Pancreas (tissue), 10 donors: ENCODE measurements around the gene CEBPZ. TPM values are rescaled to one million over a fixed set of nuclear protein-coding genes. Genes with fewer than 3 reads are reported as not detected.

ENCODE experiments used
- ATAC-seq, 4 donors: fragments of 200-7000 bp; cut with Tn5 transposase; one replicate each; pipeline versions ENCODE4 v1.8.0 to v1.9.1; 2020; ENCODE audit warnings: mild to moderate bottlenecking in 4 of 4, moderate library complexity in 4 of 4
- DNase-seq, 6 donors: peaks; one replicate each; pipeline ENCODE4 v3.0.0-alpha.2; 2020
- FAIRE-seq: peaks from 2 replicates; lab custom pipeline; 2012; peaks lifted over from hg19 to GRCh38; lab: Jason Lieb, UNC
- H3K27ac ChIP-seq, 4 donors: fragments of 200-600 bp; sonication (generic); 1 replicate in 3 of 4; 2 replicates in 1 of 4; pipeline versions ENCODE4 v1.5.0 to v1.8.0; 2020
- H3K27me3 ChIP-seq, 4 donors: fragments of 200-600 bp; one replicate each; pipeline ENCODE4 v1.8.0; 2021
- H3K36me3 ChIP-seq, 3 donors: fragments of 200-600 bp; sonication (generic) in 1 of 3; one replicate each; pipeline versions ENCODE4 v1.5.0 to v1.8.0; 2020 to 2021
- H3K4me1 ChIP-seq, 3 donors: fragments of 200-600 bp; one replicate each; pipeline ENCODE4 v1.8.0; 2021
- H3K4me3 ChIP-seq, 4 donors: fragments of 200-600 bp; sonication (generic) in 2 of 4; one replicate each; pipeline versions ENCODE4 v1.5.0 to v1.8.0; 2020 to 2021
- H3K9me3 ChIP-seq, 4 donors: fragments of 200-600 bp; one replicate each; pipeline ENCODE4 v1.8.0; 2021
- WGBS, 2 donors: extraction: QIAGEN DNeasy Blood & Tissue Kit; methylation state at CpG; one replicate each; pipeline ENCODE4 v1.1.7; 2013; 5-methylcytosine and 5-hydroxymethylcytosine counted together
- intact Hi-C, 3 donors: fragments of 100-400 bp; cut with DNase I; formaldehyde crosslinking; loops; one replicate each; pipeline versions ENCODE4 v1.11.1 to v1.14.2; 2022
- polyA plus RNA-seq, 2 donors: library from polyadenylated mRNA; stranded (reverse); fragments of 200-250 nt; gene quantifications; one replicate each; pipeline ENCODE4 v1.2.3, GENCODE V29; 2013
- total RNA-seq, 6 donors: library from RNA; stranded (reverse); fragmentation: NEBNext Ultra II Directional in 4 of 6; extraction: Animal tissue kit (Norgen Biotek cat#: 25700) in 4 of 6; gene quantifications; one replicate each; pipeline versions ENCODE4 v1.2.1 to v1.2.4, GENCODE V29; 2021 to 2023
- TF ChIP-seq, protein P1 (sequence below), 4 donors: fragments of 200-600 bp; sonication (generic) in 3 of 4; IDR thresholded peaks; one replicate each; pipeline versions ENCODE4 v1.5.0 to v1.8.0; 2021; ENCODE audit warnings: antibody characterized with exemption in 4 of 4
- donor health status: healthy with polysubstance abuse.
- donor health status: DM: no; HTN: no; CAD: no; lungs with moderate emphysema.
- donor health status: DM: no; HTN: no; CAD: no.
- donor health status: control.
- donor health status: control.
- donor health status: Bipolar disorder and iron deficiency.
- donor health status: DM: yes; HTN: yes; CAD: no.
- donor health status: DM: no; HTN: no; CAD: no.
- donor health status: DM: no; HTN: no; CAD: no.
- donor health status: DM: yes; HTN: yes; CAD: no.

The CEBPZ gene
- total and polyA plus RNA-seq, 8 donors: 20.6 to 41.4 (median 29.5) TPM

DNA sequence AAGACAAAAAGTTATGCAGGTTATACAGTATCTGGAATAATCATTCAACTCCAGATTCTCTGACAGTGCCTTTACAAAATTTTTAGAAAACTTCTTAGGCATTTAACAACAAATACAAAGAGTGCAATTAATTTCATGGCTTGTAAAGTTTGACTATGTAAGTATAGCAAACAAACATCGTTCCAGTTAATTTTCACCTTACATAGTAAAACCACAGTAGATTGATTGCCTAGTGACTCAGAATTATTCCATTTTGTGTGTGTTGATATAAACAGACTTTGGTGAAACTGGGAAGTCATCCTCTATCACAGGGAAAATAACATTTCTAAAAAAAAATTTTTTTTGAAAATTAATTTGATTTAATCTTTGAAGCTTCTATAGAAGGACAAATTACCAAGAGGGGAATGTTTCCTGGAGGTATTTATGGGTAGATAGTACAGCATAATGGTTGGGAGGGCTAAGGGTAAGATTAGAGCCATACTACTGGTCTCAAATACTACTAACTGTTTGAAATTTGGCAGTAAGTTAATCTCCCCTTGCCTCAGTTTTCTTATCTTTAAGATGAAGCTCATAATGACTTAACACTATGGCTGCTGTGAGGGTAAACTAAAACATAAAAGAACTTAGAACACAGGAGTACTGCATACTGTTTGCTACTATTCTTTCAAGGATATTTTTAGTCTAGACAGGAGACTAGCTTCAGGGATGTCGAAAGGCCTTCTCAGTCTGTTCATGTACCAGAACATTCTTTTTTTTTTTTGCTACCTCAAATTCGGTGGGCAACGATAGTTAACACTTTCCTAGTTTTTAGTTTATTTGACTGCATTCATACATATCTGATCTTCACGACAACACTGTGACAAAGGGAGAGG lies 19.7 kb upstream of the CEBPZ start:
- ATAC-seq (no peak), FAIRE-seq (no peak), DNase-seq (no peak)
- no peaks in the 10 kb centered on the region for H3K4me1 ChIP-seq
- peaks cover 3 to 31% (median 4%) of the 10 kb centered on the region in 3 donors for H3K36me3 ChIP-seq
- H3K27me3 ChIP-seq: no peaks in the 10 kb centered on the region
- intact Hi-C loops: no loop called here
- TF ChIP-seq, protein P1, sequence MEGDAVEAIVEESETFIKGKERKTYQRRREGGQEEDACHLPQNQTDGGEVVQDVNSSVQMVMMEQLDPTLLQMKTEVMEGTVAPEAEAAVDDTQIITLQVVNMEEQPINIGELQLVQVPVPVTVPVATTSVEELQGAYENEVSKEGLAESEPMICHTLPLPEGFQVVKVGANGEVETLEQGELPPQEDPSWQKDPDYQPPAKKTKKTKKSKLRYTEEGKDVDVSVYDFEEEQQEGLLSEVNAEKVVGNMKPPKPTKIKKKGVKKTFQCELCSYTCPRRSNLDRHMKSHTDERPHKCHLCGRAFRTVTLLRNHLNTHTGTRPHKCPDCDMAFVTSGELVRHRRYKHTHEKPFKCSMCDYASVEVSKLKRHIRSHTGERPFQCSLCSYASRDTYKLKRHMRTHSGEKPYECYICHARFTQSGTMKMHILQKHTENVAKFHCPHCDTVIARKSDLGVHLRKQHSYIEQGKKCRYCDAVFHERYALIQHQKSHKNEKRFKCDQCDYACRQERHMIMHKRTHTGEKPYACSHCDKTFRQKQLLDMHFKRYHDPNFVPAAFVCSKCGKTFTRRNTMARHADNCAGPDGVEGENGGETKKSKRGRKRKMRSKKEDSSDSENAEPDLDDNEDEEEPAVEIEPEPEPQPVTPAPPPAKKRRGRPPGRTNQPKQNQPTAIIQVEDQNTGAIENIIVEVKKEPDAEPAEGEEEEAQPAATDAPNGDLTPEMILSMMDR (IDR thresholded peaks at IDR 0.05): no peak
- no peak overlapping the region for H3K4me3 ChIP-seq
- no peak overlapping the region for H3K27ac ChIP-seq
- H3K9me3 ChIP-seq: no peaks in the 10 kb centered on the region
- WGBS, 2 donors: 77 to 81% methylated on average over 5 of the region's 5 CpGs

DNA sequence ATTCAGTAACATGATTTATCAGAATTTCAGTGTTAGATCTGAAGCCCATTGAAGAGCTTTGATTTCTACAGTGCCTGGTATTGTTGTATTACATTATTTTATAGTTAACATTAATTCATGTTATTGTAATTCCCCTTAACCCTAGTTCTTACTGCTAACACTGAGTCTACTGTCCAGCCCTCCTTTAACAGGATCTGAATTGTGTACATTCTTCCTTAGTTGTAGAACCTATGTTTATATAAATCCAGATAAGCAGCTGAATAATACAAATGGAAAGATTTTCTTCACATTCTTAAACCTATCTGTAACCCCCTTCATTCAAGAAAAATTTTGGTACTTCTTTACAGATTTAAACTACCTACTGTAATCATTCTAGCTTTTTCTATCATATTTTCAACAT lies 14.8 kb upstream of the CEBPZ start:
- TF ChIP-seq, protein P1 (IDR thresholded peaks at IDR 0.05): no peak
- FAIRE-seq (no peak), DNase-seq (no peak), ATAC-seq (no peak)
- no peaks in the 10 kb centered on the region for H3K27me3 ChIP-seq
- H3K36me3 ChIP-seq: peaks cover 0 to 49% (median 0%) of the 10 kb centered on the region in 3 donors
- H3K9me3 ChIP-seq: no peaks in the 10 kb centered on the region
- H3K27ac ChIP-seq: no peak overlapping the region
- no peak overlapping the region for H3K4me3 ChIP-seq
- intact Hi-C loops: no loop called here
- no peaks in the 10 kb centered on the region for H3K4me1 ChIP-seq

DNA sequence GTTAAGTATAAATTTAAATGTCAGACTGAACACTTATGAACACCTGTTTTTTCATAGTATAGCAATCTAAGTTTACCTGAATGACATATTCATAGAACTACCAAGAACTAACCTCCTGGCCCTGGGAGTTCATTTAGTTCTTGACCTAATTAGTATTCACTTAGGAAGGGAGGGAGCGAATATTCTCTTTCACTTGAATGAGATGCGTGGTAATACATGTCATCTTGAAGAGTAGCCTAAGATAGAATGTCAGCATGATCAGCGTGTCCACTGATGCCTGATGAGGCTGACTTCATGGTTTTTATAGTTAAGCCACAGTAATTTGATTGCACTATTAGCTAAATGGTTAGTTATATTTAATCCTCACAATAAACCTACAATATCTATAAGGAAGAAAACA lies 13.4 kb upstream of the CEBPZ start:
- no peak overlapping the region for H3K4me3 ChIP-seq
- H3K36me3 ChIP-seq: peaks cover 0 to 46% (median 0%) of the 10 kb centered on the region in 3 donors
- no peak for DNase-seq
- H3K4me1 ChIP-seq: no peaks in the 10 kb centered on the region
- no peaks in the 10 kb centered on the region for H3K27me3 ChIP-seq
- H3K27ac ChIP-seq: no peak overlapping the region
- TF ChIP-seq, protein P1 (IDR thresholded peaks at IDR 0.05): no peak
- ATAC-seq: no peak
- no peak for FAIRE-seq
- intact Hi-C loops: no loop called here
- WGBS, 2 donors: 94 to 96% methylated on average over 3 of the region's 3 CpGs
- no peaks in the 10 kb centered on the region for H3K9me3 ChIP-seq

DNA sequence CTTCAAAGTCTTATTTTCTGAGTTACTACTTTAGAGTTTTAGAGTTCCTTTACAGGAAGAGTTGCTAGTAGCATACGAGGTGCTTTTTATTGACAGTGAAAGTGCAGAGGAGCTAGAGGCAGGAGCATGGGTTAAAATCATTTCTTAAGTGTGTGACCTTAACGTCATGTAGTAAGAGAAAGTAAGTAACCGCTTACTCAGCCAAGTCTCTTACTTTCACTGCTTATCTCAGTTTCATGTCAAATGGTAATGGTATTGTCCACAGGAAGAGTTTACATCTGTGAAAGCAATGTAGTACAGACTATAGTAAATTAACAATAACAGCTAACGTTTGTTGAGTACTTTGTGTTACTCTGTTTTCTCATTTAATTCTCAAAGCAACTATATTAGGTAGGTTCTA lies 12.6 kb upstream of the CEBPZ start:
- no peak for ATAC-seq
- TF ChIP-seq, protein P1 (IDR thresholded peaks at IDR 0.05): no peak
- H3K27ac ChIP-seq: no peak overlapping the region
- no peak for FAIRE-seq
- no peak for DNase-seq
- 57 to 60% methylated on average over 4 of the region's 4 CpGs for WGBS, 2 donors
- H3K9me3 ChIP-seq: no peaks in the 10 kb centered on the region
- no peaks in the 10 kb centered on the region for H3K4me1 ChIP-seq
- H3K4me3 ChIP-seq: no peak overlapping the region
- intact Hi-C loops: no loop called here
- H3K36me3 ChIP-seq: peaks cover 0 to 48% (median 0%) of the 10 kb centered on the region in 3 donors
- H3K27me3 ChIP-seq: no peaks in the 10 kb centered on the region

DNA sequence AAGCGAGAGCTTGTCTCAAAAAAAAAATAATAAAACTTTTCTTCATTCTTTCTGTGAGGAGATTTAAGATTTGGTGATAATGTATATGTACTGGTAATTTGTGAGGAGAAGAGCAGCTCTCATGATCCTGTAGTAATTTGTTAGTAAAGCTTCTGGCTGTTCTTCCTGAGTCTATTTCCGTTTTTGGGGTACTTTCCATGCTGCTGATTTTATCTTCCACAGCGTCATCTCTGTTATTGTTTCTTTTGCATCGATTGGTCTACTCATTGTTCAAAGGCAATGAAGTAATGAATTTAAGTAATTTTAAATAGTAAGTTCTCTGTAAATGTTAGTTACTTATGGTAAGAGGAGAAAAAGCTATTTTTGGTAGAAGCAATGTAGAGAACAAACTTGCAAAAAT lies 12.0 kb upstream of the CEBPZ start:
- no peak overlapping the region for H3K4me3 ChIP-seq
- no peak for ATAC-seq
- TF ChIP-seq, protein P1 (IDR thresholded peaks at IDR 0.05): no peak
- H3K27me3 ChIP-seq: no peaks in the 10 kb centered on the region
- FAIRE-seq: no peak
- no peaks in the 10 kb centered on the region for H3K9me3 ChIP-seq
- H3K4me1 ChIP-seq: no peaks in the 10 kb centered on the region
- H3K27ac ChIP-seq: no peak overlapping the region
- intact Hi-C loops: no loop called here
- DNase-seq: no peak
- H3K36me3 ChIP-seq: peaks cover 0 to 47% (median 0%) of the 10 kb centered on the region in 3 donors
- 84 to 94% methylated on average over 4 of the region's 4 CpGs for WGBS, 2 donors
